ENCODE data around the gene GLI2. TPM values are rescaled to one million over a fixed set of nuclear protein-coding genes. Genes with fewer than 3 reads are reported as not detected.

Gene GLI2
- total and polyA plus RNA-seq, 2 donors (not counting 1 experiment from before 2014, with no cell fraction given) = 2.8 to 3.3 TPM

- Histone ChIP-seq H3K4me1 (ENCODE audit: control insufficient read depth, extremely low read depth, insufficient read depth, low read length) (peaks cover 10% of the 10 kb centered on the region), H2AFZ (ENCODE audit: low read length) (no peak overlapping the region), H3K79me2 (ENCODE audit: control insufficient read depth, insufficient read depth, low read length) (peaks cover 51% of the 10 kb centered on the region), H3K27ac (ENCODE audit: insufficient read depth, low read length) (peak overlapping the region; percentile 89), H3K27me3 (ENCODE audit: control insufficient read depth, insufficient read depth, low read length) (no peaks in the 10 kb centered on the region), H3K4me3 (replicated peaks in 1 of 4; ENCODE audit: control extremely low read depth in 1 of 4, insufficient read depth in 1 of 4, low read depth in 3 of 4, low read length in 4 of 4) (peak overlapping the region; percentile 51 to 87 (median 74)), H4K20me1 (ENCODE audit: control insufficient read depth, extremely low read depth, insufficient read depth, low read length) (no peaks in the 10 kb centered on the region), H3K4me2 (ENCODE audit: extremely low read depth, insufficient read depth, low read length) (peak overlapping the region; percentile 99), H3K36me3 (ENCODE audit: control insufficient read depth, insufficient read depth, low read length) (no peaks in the 10 kb centered on the region), H3K9ac (ENCODE audit: insufficient read depth, low read length) (peak overlapping the region; percentile 17), H3K9me3 (ENCODE audit: control insufficient read depth, insufficient read depth, low read depth, low read length) (no peaks in the 10 kb centered on the region)
- DNase-seq (ENCODE audit: low read depth in 2 of 2) = no peak
- TF ChIP-seq CTCF (conservative IDR thresholded peaks at IDR 0.05 in 1 of 2, IDR thresholded peaks at IDR 0.05 in 1 of 2; ENCODE audit: low read depth in 1 of 2, low read length in 2 of 2) (no peak), EZH2 (IDR thresholded peaks at IDR 0.05; ENCODE audit: low read length, missing control alignments) (no peak)
These were observed 2.4 kb downstream of the GLI2 start for GRCh38 chr2:120738117-120738516.

- Histone ChIP-seq H3K4me2 (ENCODE audit: extremely low read depth, insufficient read depth, low read length) (no peak overlapping the region), H3K79me2 (ENCODE audit: control insufficient read depth, insufficient read depth, low read length) (peaks cover 59% of the 10 kb centered on the region), H3K9me3 (ENCODE audit: control insufficient read depth, insufficient read depth, low read depth, low read length) (no peaks in the 10 kb centered on the region), H3K4me1 (ENCODE audit: control insufficient read depth, extremely low read depth, insufficient read depth, low read length) (peaks cover 10% of the 10 kb centered on the region), H3K4me3 (replicated peaks in 1 of 4; ENCODE audit: control extremely low read depth in 1 of 4, insufficient read depth in 1 of 4, low read depth in 3 of 4, low read length in 4 of 4) (no peak overlapping the region), H3K27ac (ENCODE audit: insufficient read depth, low read length) (no peak overlapping the region), H3K27me3 (ENCODE audit: control insufficient read depth, insufficient read depth, low read length) (no peaks in the 10 kb centered on the region), H3K36me3 (ENCODE audit: control insufficient read depth, insufficient read depth, low read length) (no peaks in the 10 kb centered on the region), H4K20me1 (ENCODE audit: control insufficient read depth, extremely low read depth, insufficient read depth, low read length) (no peaks in the 10 kb centered on the region), H2AFZ (ENCODE audit: low read length) (no peak overlapping the region), H3K9ac (ENCODE audit: insufficient read depth, low read length) (no peak overlapping the region)
- DNase-seq (ENCODE audit: low read depth in 2 of 2) = no peak
- TF ChIP-seq EZH2 (IDR thresholded peaks at IDR 0.05; ENCODE audit: low read length, missing control alignments) = no peak
- TF ChIP-seq CTCF (conservative IDR thresholded peaks at IDR 0.05 in 1 of 2, IDR thresholded peaks at IDR 0.05 in 1 of 2; ENCODE audit: low read depth in 1 of 2, low read length in 2 of 2) = no peak
These were observed 3.2 kb downstream of the GLI2 start for GRCh38 chr2:120738786-120739437.

- Histone ChIP-seq H3K9ac (ENCODE audit: insufficient read depth, low read length) (no peak overlapping the region), H3K4me3 (replicated peaks in 1 of 4; ENCODE audit: control extremely low read depth in 1 of 4, insufficient read depth in 1 of 4, low read depth in 3 of 4, low read length in 4 of 4) (no peak overlapping the region), H3K27ac (ENCODE audit: insufficient read depth, low read length) (no peak overlapping the region), H3K4me2 (ENCODE audit: extremely low read depth, insufficient read depth, low read length) (no peak overlapping the region), H2AFZ (ENCODE audit: low read length) (no peak overlapping the region), H3K27me3 (ENCODE audit: control insufficient read depth, insufficient read depth, low read length) (no peaks in the 10 kb centered on the region), H3K4me1 (ENCODE audit: control insufficient read depth, extremely low read depth, insufficient read depth, low read length) (peaks cover 10% of the 10 kb centered on the region), H3K9me3 (ENCODE audit: control insufficient read depth, insufficient read depth, low read depth, low read length) (no peaks in the 10 kb centered on the region), H3K79me2 (ENCODE audit: control insufficient read depth, insufficient read depth, low read length) (peaks cover 63% of the 10 kb centered on the region), H4K20me1 (ENCODE audit: control insufficient read depth, extremely low read depth, insufficient read depth, low read length) (no peaks in the 10 kb centered on the region), H3K36me3 (ENCODE audit: control insufficient read depth, insufficient read depth, low read length) (no peaks in the 10 kb centered on the region)
- TF ChIP-seq EZH2 (IDR thresholded peaks at IDR 0.05; ENCODE audit: low read length, missing control alignments) (no peak), CTCF (conservative IDR thresholded peaks at IDR 0.05 in 1 of 2, IDR thresholded peaks at IDR 0.05 in 1 of 2; ENCODE audit: low read depth in 1 of 2, low read length in 2 of 2) (no peak)
- DNase-seq (ENCODE audit: low read depth in 2 of 2) = no peak
These were observed 3.9 kb downstream of the GLI2 start for GRCh38 chr2:120739438-120740090.

Measured in fibroblast of lung (primary cell).